Mammary epithelial cell (primary cell): ENCODE results near the gene PGGT1B.

ENCODE experiments used
- EZH2 ChIP-seq: IDR thresholded peaks from 2 replicates; pipeline ENCODE4 v1.6.1; 2012; ENCODE audit warnings: low read length, inconsistent platforms, borderline replicate concordance
- TF ChIP-seq, protein P1 (sequence below), 2 donors: IDR thresholded peaks in 1 of 2; conservative IDR thresholded peaks in 1 of 2; 2 replicates each; pipeline ENCODE4 v1.5.1; 2011 to 2012; ENCODE audit warnings: inconsistent platforms in 2 of 2, low read length in 2 of 2, mild to moderate bottlenecking in 2 of 2, control low read depth in 1 of 2, low read depth in 1 of 2; ENCODE audit not compliant: insufficient read depth in 1 of 2; ENCODE audit errors: extremely low read depth in 1 of 2

GRCh38 chr5:115191474-115192031 is 71.1 kb downstream of the PGGT1B start:
- TF ChIP-seq, protein P1, sequence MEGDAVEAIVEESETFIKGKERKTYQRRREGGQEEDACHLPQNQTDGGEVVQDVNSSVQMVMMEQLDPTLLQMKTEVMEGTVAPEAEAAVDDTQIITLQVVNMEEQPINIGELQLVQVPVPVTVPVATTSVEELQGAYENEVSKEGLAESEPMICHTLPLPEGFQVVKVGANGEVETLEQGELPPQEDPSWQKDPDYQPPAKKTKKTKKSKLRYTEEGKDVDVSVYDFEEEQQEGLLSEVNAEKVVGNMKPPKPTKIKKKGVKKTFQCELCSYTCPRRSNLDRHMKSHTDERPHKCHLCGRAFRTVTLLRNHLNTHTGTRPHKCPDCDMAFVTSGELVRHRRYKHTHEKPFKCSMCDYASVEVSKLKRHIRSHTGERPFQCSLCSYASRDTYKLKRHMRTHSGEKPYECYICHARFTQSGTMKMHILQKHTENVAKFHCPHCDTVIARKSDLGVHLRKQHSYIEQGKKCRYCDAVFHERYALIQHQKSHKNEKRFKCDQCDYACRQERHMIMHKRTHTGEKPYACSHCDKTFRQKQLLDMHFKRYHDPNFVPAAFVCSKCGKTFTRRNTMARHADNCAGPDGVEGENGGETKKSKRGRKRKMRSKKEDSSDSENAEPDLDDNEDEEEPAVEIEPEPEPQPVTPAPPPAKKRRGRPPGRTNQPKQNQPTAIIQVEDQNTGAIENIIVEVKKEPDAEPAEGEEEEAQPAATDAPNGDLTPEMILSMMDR (conservative IDR thresholded peaks at IDR 0.05 in 1 of 2, IDR thresholded peaks at IDR 0.05 in 1 of 2; ENCODE audit: extremely low read depth in 1 of 2, insufficient read depth in 1 of 2, low read depth in 1 of 2, low read length in 2 of 2), result no peak
- TF ChIP-seq EZH2, result no peak
